ENCODE measurements around the gene PLCH2.

GRCh38 chr1:2459757-2460156, 16.3 kb upstream of the PLCH2 start:
- peak; percentile 97 for TF ChIP-seq REST (IDR thresholded peaks at IDR 0.05)
- TF ChIP-seq CTCF (IDR thresholded peaks at IDR 0.05; ENCODE audit: low read depth, low read length, missing input control), result peak; percentile 32
- TF ChIP-seq SP1 (IDR thresholded peaks at IDR 0.05), result no peak
- TF ChIP-seq RAD21 (IDR thresholded peaks at IDR 0.05), result peak; percentile 73 to 74
- no peak for TF ChIP-seq ZBTB33 (IDR thresholded peaks at IDR 0.05)
- TF ChIP-seq HNF4G (IDR thresholded peaks at IDR 0.05), result no peak
- TF ChIP-seq ATF3 (IDR thresholded peaks at IDR 0.05), result no peak

Data from liver (tissue), 3 donors.